Measurements from ENCODE around the gene KCTD10. TPM values are rescaled to one million over a fixed set of nuclear protein-coding genes. Genes with fewer than 3 reads are reported as not detected.

KCTD10 gene
- total RNA-seq, 1 experiment from 2014 or later: 71.3 TPM

- Histone ChIP-seq H2BK12ac (ENCODE audit: insufficient read length, low read depth, low read length) (no peak overlapping the region), H4K91ac (ENCODE audit: insufficient read length, low read depth, low read length) (no peak overlapping the region), H3K23ac (ENCODE audit: insufficient read length, low read depth, low read length) (no peak overlapping the region), H4K5ac (ENCODE audit: insufficient read length, low read depth, low read length) (no peak overlapping the region), H2BK120ac (ENCODE audit: low read depth, low read length, poor library complexity, severe bottlenecking) (no peak overlapping the region), H3K9me3 (ENCODE audit: control insufficient read depth, low read depth, low read length) (no peaks in the 10 kb centered on the region), H2AK5ac (ENCODE audit: insufficient read length, low read length) (no peak overlapping the region), H3K9ac (ENCODE audit: extremely low read depth, insufficient read length, low read length) (no peak overlapping the region), H3K56ac (ENCODE audit: insufficient read length, low read depth, low read length) (no peak overlapping the region), H4K8ac (replicated peaks; ENCODE audit: insufficient read length, low read depth, low read length) (no peak overlapping the region), H2BK5ac (ENCODE audit: insufficient read length, low read length) (no peak overlapping the region), H2AFZ (ENCODE audit: low read length) (no peak overlapping the region), H3K4ac (ENCODE audit: low read depth, low read length) (no peak overlapping the region), H4K20me1 (ENCODE audit: control insufficient read depth, insufficient read depth, insufficient read length) (no peaks in the 10 kb centered on the region), H3K14ac (ENCODE audit: insufficient read depth, low read length) (no peak overlapping the region; the same call in 1 of the 2 replicates), H3K4me2 (ENCODE audit: insufficient read depth, insufficient read length, low read length) (no peak overlapping the region), H3K79me1 (ENCODE audit: insufficient read depth, low read depth, low read length, poor library complexity, severe bottlenecking) (peaks cover 8% of the 10 kb centered on the region), H3K27ac (ENCODE audit: insufficient read length, low read depth, low read length) (no peak overlapping the region), H3K18ac (ENCODE audit: insufficient read length, low read depth, low read length) (no peak overlapping the region), H3K27me3 (ENCODE audit: insufficient read depth, low read length) (no peaks in the 10 kb centered on the region), H3K23me2 (ENCODE audit: insufficient read length, low read depth, low read length, poor library complexity, severe bottlenecking) (no peaks in the 10 kb centered on the region), H3K79me2 (ENCODE audit: insufficient read depth, low read length) (peaks cover 39% of the 10 kb centered on the region; the same call in 1 of the 2 replicates), H2BK20ac (ENCODE audit: low read depth, low read length, poor library complexity, severe bottlenecking) (no peak overlapping the region), H2BK15ac (ENCODE audit: low read depth, low read length) (no peak overlapping the region), H3T11ph (ENCODE audit: low read length) (no peak overlapping the region), H3K4me1 (ENCODE audit: insufficient read depth, low read length) (peaks cover 10% of the 10 kb centered on the region)
- H3K36me3 Mint-ChIP-seq (ENCODE audit: insufficient read depth in 1 of 3, low read depth in 3 of 3): peaks cover 20 to 48% (median 37%) of the 10 kb centered on the region in 3 experiments; a peak in 6 of 7 replicates
- H3K27me3 Mint-ChIP-seq (ENCODE audit: low read depth): no peaks in the 10 kb centered on the region
- no peak for TF ChIP-seq CTCF (conservative IDR thresholded peaks at IDR 0.05)
- WGBS (ENCODE audit: extremely low coverage, insufficient read length, low lambda C conversion rate): no CpG with 5 or more reads among the region's 8 CpGs
- H3K27ac Mint-ChIP-seq: peak overlapping the region in 2 of 3 experiments; percentile 23 to 85; a peak in 3 of 7 replicates
- H3K4me3 Mint-ChIP-seq: no peak overlapping the region
- peaks cover 32 to 47% of the 10 kb centered on the region in 2 experiments for H3K4me1 Mint-ChIP-seq
- H3K9me3 Mint-ChIP-seq: no peaks in the 10 kb centered on the region
- no peak for DNase-seq
These were observed 9.0 kb downstream of the KCTD10 start for GRCh38 chr12:109467978-109468676.
